HAP-1 (cell line): ENCODE measurements around the gene CMC2.

Experiments used
- DNase-seq, 2 experiments: peaks; one replicate each; pipeline ENCODE4 v3.0.0-alpha.2; 2016 to 2020; ENCODE audit warnings: low spot score in 2 of 2
- H3K27me3 ChIP-seq: fragments of 250-450 bp; sonication (Bioruptor Pico); 2 replicates; pipeline ENCODE4 v1.5.1; 2020; ENCODE audit warnings: low read depth, mild to moderate bottlenecking, moderate library complexity
- H3K36me3 ChIP-seq: fragments of 250-450 bp; sonication (Bioruptor Pico); replicated peaks from 2 replicates; pipeline ENCODE4 v1.5.1; 2020; ENCODE audit warnings: mild to moderate bottlenecking
- H3K4me1 ChIP-seq: fragments of 250-450 bp; sonication (Bioruptor Pico); 2 replicates; pipeline ENCODE4 v1.5.1; 2020; ENCODE audit warnings: mild to moderate bottlenecking
- H3K4me3 ChIP-seq: fragments of 250-450 bp; sonication (Bioruptor Pico); 2 replicates; pipeline ENCODE4 v1.5.1; 2020; ENCODE audit warnings: mild to moderate bottlenecking, moderate library complexity
- H3K9me3 ChIP-seq: fragments of 250-450 bp; sonication (Bioruptor Pico); 2 replicates; pipeline ENCODE4 v1.5.1; 2020; ENCODE audit warnings: mild to moderate bottlenecking, moderate library complexity
- in situ Hi-C: fragments of 300-500 bp; cut with MboI; formaldehyde crosslinking; loops from 3 replicates; pipeline ENCODE4 v1.14.3; 2020; ENCODE audit warnings: low sequenced_read_pairs, inconsistent platforms, mixed read lengths

Gene CMC2

GRCh38 chr16:80994451-80994850 lies 12.2 kb downstream of the CMC2 start:
- peaks cover 11% of the 10 kb centered on the region for H3K4me1 ChIP-seq
- no peaks in the 10 kb centered on the region; the same call in 1 of the 2 replicates for H3K36me3 ChIP-seq
- no peak for DNase-seq
- H3K9me3 ChIP-seq = no peaks in the 10 kb centered on the region
- H3K4me3 ChIP-seq = no peak overlapping the region
- in situ Hi-C loops = no loop called here
- H3K27me3 ChIP-seq = no peaks in the 10 kb centered on the region

GRCh38 chr16:80993834-80994233 lies 12.9 kb downstream of the CMC2 start:
- Histone ChIP-seq H3K36me3 (no peaks in the 10 kb centered on the region; the same call in 1 of the 2 replicates), H3K4me1 (peaks cover 11% of the 10 kb centered on the region), H3K27me3 (no peaks in the 10 kb centered on the region), H3K4me3 (no peak overlapping the region), H3K9me3 (no peaks in the 10 kb centered on the region)
- no peak for DNase-seq
- in situ Hi-C loops = no loop called here

DNA sequence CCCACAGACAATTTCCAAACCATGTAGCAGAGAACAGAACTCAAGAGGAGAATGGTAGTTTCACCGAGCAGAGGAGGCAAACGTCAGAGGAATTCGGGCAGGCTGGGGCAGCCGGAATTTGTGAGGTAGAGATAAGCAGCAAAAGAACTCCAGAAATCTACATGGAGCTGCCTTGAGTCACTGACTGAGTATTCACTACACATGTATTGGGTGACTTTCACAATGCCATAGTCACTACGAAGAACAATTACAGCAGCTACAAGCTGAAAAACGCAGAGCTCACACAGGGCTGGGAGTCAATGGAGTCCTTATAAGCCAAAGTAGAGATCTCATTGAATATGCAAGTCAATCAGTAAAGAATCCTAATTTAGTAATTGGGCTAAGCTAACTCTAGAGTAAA lies 13.4 kb downstream of the CMC2 start:
- Histone ChIP-seq H3K4me1 (peaks cover 11% of the 10 kb centered on the region), H3K36me3 (no peaks in the 10 kb centered on the region; the same call in 1 of the 2 replicates), H3K27me3 (no peaks in the 10 kb centered on the region), H3K4me3 (no peak overlapping the region), H3K9me3 (no peaks in the 10 kb centered on the region)
- DNase-seq = no peak
- in situ Hi-C loops = no loop called here

- no peaks in the 10 kb centered on the region for H3K9me3 ChIP-seq
- no peaks in the 10 kb centered on the region; the same call in 1 of the 2 replicates for H3K36me3 ChIP-seq
- H3K4me3 ChIP-seq = no peak overlapping the region
- peaks cover 11% of the 10 kb centered on the region for H3K4me1 ChIP-seq
- in situ Hi-C loops = no loop called here
- no peaks in the 10 kb centered on the region for H3K27me3 ChIP-seq
- DNase-seq = no peak
These were observed 13.9 kb downstream of the CMC2 start for GRCh38 chr16:80992676-80993293.

DNA sequence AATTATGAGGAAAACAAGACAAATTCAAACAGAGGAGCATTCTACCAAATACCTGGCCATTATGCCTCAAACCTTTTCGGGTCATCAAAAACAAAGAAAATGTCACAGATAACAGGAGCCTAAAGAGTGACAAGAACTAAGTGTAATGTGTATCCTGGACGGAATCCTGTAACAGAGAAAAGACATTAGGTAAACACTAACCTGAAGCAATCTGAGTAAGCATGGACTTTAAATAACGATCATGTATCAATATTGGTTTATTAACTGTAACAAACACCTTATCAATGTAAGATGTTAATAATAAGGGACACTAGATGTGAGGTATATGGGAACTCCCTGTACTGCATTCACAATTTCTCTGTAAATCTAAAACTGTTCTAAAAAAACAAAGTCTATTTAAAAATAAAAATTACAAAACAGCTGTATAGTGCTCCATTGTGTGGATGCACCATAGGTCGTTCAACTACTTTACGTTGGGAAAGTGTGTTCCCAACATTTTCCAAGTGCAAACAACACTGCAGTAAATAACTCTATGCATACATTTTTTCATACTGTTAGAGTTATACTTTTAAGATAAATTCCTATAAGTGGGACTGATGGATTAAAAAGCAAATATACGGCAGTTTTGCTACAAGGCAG lies 14.8 kb downstream of the CMC2 start:
- in situ Hi-C loops = no loop called here
- no peaks in the 10 kb centered on the region for H3K27me3 ChIP-seq
- no peak for DNase-seq
- H3K4me1 ChIP-seq = peaks cover 7% of the 10 kb centered on the region
- H3K36me3 ChIP-seq = no peaks in the 10 kb centered on the region; the same call in 1 of the 2 replicates
- H3K4me3 ChIP-seq = no peak overlapping the region
- H3K9me3 ChIP-seq = no peaks in the 10 kb centered on the region

- H3K4me1 ChIP-seq = no peaks in the 10 kb centered on the region
- no peaks in the 10 kb centered on the region for H3K27me3 ChIP-seq
- in situ Hi-C loops = no loop called here
- H3K36me3 ChIP-seq = no peaks in the 10 kb centered on the region; the same call in 1 of the 2 replicates
- no peak for DNase-seq
- H3K9me3 ChIP-seq = no peaks in the 10 kb centered on the region
- no peak overlapping the region for H3K4me3 ChIP-seq
These were observed 15.7 kb downstream of the CMC2 start for GRCh38 chr16:80990978-80991377.

DNA sequence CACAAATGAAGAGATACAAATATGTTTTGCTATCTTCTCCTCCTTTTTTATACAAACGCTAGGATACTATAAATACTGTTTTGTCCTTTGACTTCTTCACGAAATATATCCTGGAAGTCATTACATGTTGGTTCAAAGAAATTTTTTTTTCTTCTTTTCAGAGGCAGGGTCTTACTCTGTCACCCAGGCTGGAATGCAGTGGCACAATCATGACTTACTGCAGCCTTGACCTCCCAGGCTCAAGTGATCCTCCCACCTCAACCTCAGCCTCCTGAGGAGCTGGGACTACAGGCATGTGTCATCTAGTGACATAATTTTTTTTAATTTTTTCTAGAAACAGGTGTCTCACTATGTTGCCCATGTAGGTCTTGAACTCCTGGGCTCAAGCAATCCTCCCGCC lies 16.1 kb downstream of the CMC2 start:
- DNase-seq = no peak
- in situ Hi-C loops = no loop called here
- Histone ChIP-seq H3K4me3 (no peak overlapping the region), H3K27me3 (no peaks in the 10 kb centered on the region), H3K36me3 (no peaks in the 10 kb centered on the region; the same call in 1 of the 2 replicates), H3K9me3 (no peaks in the 10 kb centered on the region), H3K4me1 (no peaks in the 10 kb centered on the region)

DNA sequence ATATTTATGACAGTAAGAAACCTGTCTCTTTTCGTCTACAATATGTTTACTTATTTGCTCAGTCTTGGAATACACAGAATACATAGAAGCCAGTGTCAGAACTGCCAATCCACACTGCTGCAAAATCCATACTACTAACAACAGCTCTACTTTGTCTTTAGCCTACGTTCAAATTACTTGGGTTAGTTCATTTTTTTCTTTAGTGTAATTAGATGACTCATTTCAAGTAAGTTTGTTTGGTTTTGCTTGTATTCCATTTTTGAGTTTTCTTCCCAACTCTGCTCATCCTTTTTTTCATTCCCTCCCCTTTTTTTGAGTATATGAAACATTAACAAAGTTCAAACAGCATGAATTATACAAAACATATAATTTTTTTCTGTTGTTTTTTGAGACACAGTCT lies 16.9 kb downstream of the CMC2 start:
- Histone ChIP-seq H3K9me3 (no peaks in the 10 kb centered on the region), H3K4me1 (no peaks in the 10 kb centered on the region), H3K36me3 (no peaks in the 10 kb centered on the region; the same call in none of the 2 replicates), H3K4me3 (no peak overlapping the region), H3K27me3 (no peaks in the 10 kb centered on the region)
- in situ Hi-C loops = no loop called here
- no peak for DNase-seq

- in situ Hi-C loops = no loop called here
- no peaks in the 10 kb centered on the region; the same call in none of the 2 replicates for H3K36me3 ChIP-seq
- H3K4me1 ChIP-seq = no peaks in the 10 kb centered on the region
- H3K27me3 ChIP-seq = no peaks in the 10 kb centered on the region
- H3K4me3 ChIP-seq = no peak overlapping the region
- no peak for DNase-seq
- no peaks in the 10 kb centered on the region for H3K9me3 ChIP-seq
These were observed 17.9 kb downstream of the CMC2 start for GRCh38 chr16:80988756-80989155.

DNA sequence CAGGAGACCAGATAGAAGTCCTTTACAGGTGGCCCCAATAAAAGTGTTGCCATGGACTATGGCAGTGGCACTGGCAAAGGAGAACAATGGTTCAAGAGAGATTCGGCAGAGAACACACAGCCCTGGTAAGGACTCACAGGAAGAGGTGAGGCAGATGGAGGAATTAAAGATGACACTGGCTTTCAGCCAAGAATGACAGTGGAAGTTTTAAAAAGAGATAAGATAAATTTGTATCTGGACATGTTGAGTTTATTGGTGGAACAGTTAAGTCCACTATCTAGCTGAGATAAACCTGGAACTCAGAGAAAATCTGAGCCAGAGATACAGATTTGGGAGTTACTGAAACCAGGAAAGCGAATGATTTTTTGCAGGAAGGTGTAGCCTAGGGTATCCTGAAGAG lies 20.1 kb downstream of the CMC2 start:
- no peaks in the 10 kb centered on the region; the same call in 1 of the 2 replicates for H3K36me3 ChIP-seq
- H3K27me3 ChIP-seq = no peaks in the 10 kb centered on the region
- no peaks in the 10 kb centered on the region for H3K4me1 ChIP-seq
- H3K4me3 ChIP-seq = no peak overlapping the region
- DNase-seq = no peak
- in situ Hi-C loops = no loop called here
- no peaks in the 10 kb centered on the region for H3K9me3 ChIP-seq

- Histone ChIP-seq H3K4me1 (no peaks in the 10 kb centered on the region), H3K36me3 (peaks cover 2% of the 10 kb centered on the region; the same call in 1 of the 2 replicates), H3K9me3 (no peaks in the 10 kb centered on the region), H3K4me3 (no peak overlapping the region), H3K27me3 (no peaks in the 10 kb centered on the region)
- in situ Hi-C loops = no loop called here
- DNase-seq = no peak
These were observed 21.1 kb downstream of the CMC2 start for GRCh38 chr16:80985611-80986010.

GRCh38 chr16:80984124-80984892 lies 22.4 kb downstream of the CMC2 start:
- no peak for DNase-seq
- no peaks in the 10 kb centered on the region for H3K4me1 ChIP-seq
- no peaks in the 10 kb centered on the region for H3K27me3 ChIP-seq
- H3K4me3 ChIP-seq = no peak overlapping the region
- no peaks in the 10 kb centered on the region for H3K9me3 ChIP-seq
- H3K36me3 ChIP-seq = peaks cover 6% of the 10 kb centered on the region; the same call in 1 of the 2 replicates
- in situ Hi-C loops = no loop called here

DNA sequence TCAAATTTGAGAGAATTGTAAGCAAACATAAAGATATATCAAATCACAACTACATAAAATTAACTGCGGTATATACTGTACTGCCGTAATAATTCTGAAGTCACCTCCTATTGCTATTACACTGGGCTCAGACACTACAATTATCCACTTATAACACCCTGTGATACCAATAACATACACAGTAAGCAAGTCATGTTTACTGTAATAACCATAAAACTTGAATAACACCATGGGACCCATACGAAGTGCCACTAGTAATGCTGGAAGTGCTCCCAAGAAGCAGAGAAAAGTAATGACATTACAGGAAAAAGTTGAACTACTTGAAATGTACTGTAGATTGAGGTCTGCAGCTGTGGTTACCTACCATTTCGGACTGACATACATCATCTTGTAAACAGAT lies 24.0 kb downstream of the CMC2 start:
- H3K27me3 ChIP-seq = no peaks in the 10 kb centered on the region
- H3K36me3 ChIP-seq = peaks cover 6% of the 10 kb centered on the region
- DNase-seq = no peak
- no peak overlapping the region for H3K4me3 ChIP-seq
- in situ Hi-C loops = no loop called here
- H3K9me3 ChIP-seq = no peaks in the 10 kb centered on the region
- H3K4me1 ChIP-seq = no peaks in the 10 kb centered on the region; the same call in 1 of the 2 replicates

- no peak for DNase-seq
- H3K4me3 ChIP-seq = no peak overlapping the region
- no peaks in the 10 kb centered on the region for H3K27me3 ChIP-seq
- H3K9me3 ChIP-seq = no peaks in the 10 kb centered on the region
- H3K4me1 ChIP-seq = no peaks in the 10 kb centered on the region; the same call in 1 of the 2 replicates
- H3K36me3 ChIP-seq = peaks cover 6% of the 10 kb centered on the region
- in situ Hi-C loops = no loop called here
These were observed 25.6 kb downstream of the CMC2 start for GRCh38 chr16:80981103-80981502.
